HUES48 (cell line): Measurements from ENCODE around the gene APOBEC3H.
"Not testable (repeated sequence)": the region's sequence is repeated elsewhere in the genome, so short reads cannot be mapped to it uniquely, and the experiment has no call there.

Experiments used
- H3K27ac ChIP-seq: one replicate; pipeline ENCODE4 v1.7.0; 2013; ENCODE audit warnings: low read depth, low read length, inconsistent platforms
- H3K27me3 ChIP-seq: 2 replicates; pipeline ENCODE4 v1.6.1; 2013; ENCODE audit warnings: mild to moderate bottlenecking, low read length; ENCODE audit not compliant: control insufficient read depth, insufficient read depth
- H3K36me3 ChIP-seq: 2 replicates; pipeline ENCODE4 v1.6.1; 2013; ENCODE audit warnings: low read length; ENCODE audit not compliant: control insufficient read depth, insufficient read depth
- H3K4me1 ChIP-seq: 2 replicates; pipeline ENCODE4 v1.6.1; 2013; ENCODE audit warnings: mild to moderate bottlenecking, low read length; ENCODE audit not compliant: control insufficient read depth, insufficient read depth
- H3K4me3 ChIP-seq: 2 replicates; pipeline ENCODE4 v1.5.1; 2013; ENCODE audit warnings: mild to moderate bottlenecking, low read depth, low read length
- H3K9ac ChIP-seq: 2 replicates; pipeline ENCODE4 v1.6.1; 2013; ENCODE audit warnings: mild to moderate bottlenecking, low read depth, low read length, moderate library complexity
- H3K9me3 ChIP-seq: 2 replicates; pipeline ENCODE4 v1.6.1; 2013; ENCODE audit warnings: low read length; ENCODE audit not compliant: control insufficient read depth, insufficient read depth

Gene APOBEC3H

GRCh38 chr22:39072581-39072981 is 24.5 kb upstream of the APOBEC3H start:
- not testable (repeated sequence) for H3K9ac ChIP-seq, H3K27me3 ChIP-seq, H3K4me1 ChIP-seq, H3K27ac ChIP-seq, H3K4me3 ChIP-seq, H3K9me3 ChIP-seq, H3K36me3 ChIP-seq

- Histone ChIP-seq H3K4me1 (peaks cover 9% of the 10 kb centered on the region; the same call in 1 of the 2 replicates), H3K27me3 (no peaks in the 10 kb centered on the region), H3K9ac (no peak overlapping the region), H3K27ac (no peak overlapping the region), H3K4me3 (no peak overlapping the region), H3K9me3 (no peaks in the 10 kb centered on the region), H3K36me3 (no peaks in the 10 kb centered on the region)
These were observed 23.1 kb upstream of the APOBEC3H start for GRCh38 chr22:39073981-39074380.

- not testable (repeated sequence) for H3K4me3 ChIP-seq, H3K27ac ChIP-seq, H3K9ac ChIP-seq, H3K9me3 ChIP-seq, H3K4me1 ChIP-seq, H3K27me3 ChIP-seq, H3K36me3 ChIP-seq
These were observed 20.7 kb upstream of the APOBEC3H start for GRCh38 chr22:39076155-39077025.

- H3K9ac ChIP-seq, result not testable (repeated sequence)
These were observed 19.8 kb upstream of the APOBEC3H start, which contains the start of gene APOBEC3G for GRCh38 chr22:39077026-39077840. Gene APOBEC3G, plus strand, starts transcription at chr22:39077275. Its CDS starts 87 bp downstream, at chr22:39077362.

GRCh38 chr22:39077912-39078311 is 19.1 kb upstream of the APOBEC3H start:
- H3K4me3 ChIP-seq, H3K27ac ChIP-seq, H3K9ac ChIP-seq, H3K27me3 ChIP-seq, H3K9me3 ChIP-seq, H3K4me1 ChIP-seq, H3K36me3 ChIP-seq: not testable (repeated sequence)

More at GRCh38 chr22:39077026-39077840, 19.8 kb upstream of the APOBEC3H start, which contains the start of gene APOBEC3G:
- H3K27me3 ChIP-seq, H3K9me3 ChIP-seq, H3K27ac ChIP-seq, H3K36me3 ChIP-seq, H3K4me1 ChIP-seq, H3K4me3 ChIP-seq: not testable (repeated sequence)

- Histone ChIP-seq H3K27me3 (no peaks in the 10 kb centered on the region), H3K4me3 (no peak overlapping the region), H3K27ac (no peak overlapping the region), H3K4me1 (peaks cover 9% of the 10 kb centered on the region; the same call in 1 of the 2 replicates), H3K9me3 (no peaks in the 10 kb centered on the region), H3K9ac (no peak overlapping the region), H3K36me3 (no peaks in the 10 kb centered on the region)
These were observed 18.7 kb upstream of the APOBEC3H start for GRCh38 chr22:39078329-39078728.

GRCh38 chr22:39079054-39079637 is 17.9 kb upstream of the APOBEC3H start:
- H3K9me3 ChIP-seq, H3K27ac ChIP-seq, H3K36me3 ChIP-seq, H3K9ac ChIP-seq, H3K4me3 ChIP-seq, H3K4me1 ChIP-seq, H3K27me3 ChIP-seq: not testable (repeated sequence)

GRCh38 chr22:39080052-39080762 is 16.8 kb upstream of the APOBEC3H start:
- H3K4me1 ChIP-seq, result peaks cover 4% of the 10 kb centered on the region; the same call in 1 of the 2 replicates
- H3K4me3 ChIP-seq, result no peak overlapping the region
- H3K9me3 ChIP-seq, result no peaks in the 10 kb centered on the region
- no peaks in the 10 kb centered on the region for H3K36me3 ChIP-seq
- H3K27ac ChIP-seq, result no peak overlapping the region
- no peaks in the 10 kb centered on the region for H3K27me3 ChIP-seq
- H3K9ac ChIP-seq, result no peak overlapping the region

GRCh38 chr22:39081016-39081415 is 16.0 kb upstream of the APOBEC3H start:
- Histone ChIP-seq H3K27ac (no peak overlapping the region), H3K27me3 (no peaks in the 10 kb centered on the region), H3K4me3 (no peak overlapping the region), H3K9me3 (no peaks in the 10 kb centered on the region), H3K9ac (no peak overlapping the region), H3K36me3 (no peaks in the 10 kb centered on the region), H3K4me1 (peaks cover 4% of the 10 kb centered on the region; the same call in 1 of the 2 replicates)

GRCh38 chr22:39081598-39081997 is 15.4 kb upstream of the APOBEC3H start:
- no peak overlapping the region for H3K4me3 ChIP-seq
- H3K27me3 ChIP-seq, result no peaks in the 10 kb centered on the region
- H3K9ac ChIP-seq, result no peak overlapping the region
- H3K9me3 ChIP-seq, result no peaks in the 10 kb centered on the region
- H3K4me1 ChIP-seq, result peaks cover 4% of the 10 kb centered on the region; the same call in 1 of the 2 replicates
- no peak overlapping the region for H3K27ac ChIP-seq
- no peaks in the 10 kb centered on the region for H3K36me3 ChIP-seq
